ENCODE results near the gene CNTNAP2.

The CNTNAP2 gene

GRCh38 chr7:147022056-147022455 is 905.5 kb downstream of the CNTNAP2 start:
- no peak for DNase-seq (ENCODE audit: low read depth)

GRCh38 chr7:147023440-147023839 is 906.8 kb downstream of the CNTNAP2 start:
- no peak for DNase-seq (ENCODE audit: low read depth)

DNA sequence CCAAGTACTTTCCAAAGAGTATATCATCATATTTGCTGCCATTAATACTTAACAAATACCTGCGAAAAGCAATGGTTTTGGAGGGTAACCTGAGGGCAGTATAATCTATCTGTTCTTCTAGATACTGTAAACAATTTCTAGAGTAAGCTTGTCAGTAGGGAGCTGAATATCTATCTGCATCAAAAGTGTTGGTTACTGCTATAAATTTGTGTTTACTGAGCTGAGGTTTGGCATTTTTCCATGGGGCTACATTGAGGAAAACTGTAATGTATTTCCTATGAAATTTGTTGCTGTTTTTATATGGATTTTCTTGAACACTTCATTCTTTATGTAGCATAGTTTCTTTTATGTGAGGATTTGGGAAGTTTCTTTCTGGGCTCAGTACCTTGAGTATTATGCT is 913.4 kb downstream of the CNTNAP2 start:
- no peak for DNase-seq (ENCODE audit: low read depth)

- no peak for DNase-seq (ENCODE audit: low read depth)
These were observed 917.0 kb downstream of the CNTNAP2 start for GRCh38 chr7:147033641-147034040.

GRCh38 chr7:147041438-147041837 is 924.8 kb downstream of the CNTNAP2 start:
- DNase-seq (ENCODE audit: low read depth): no peak

DNA sequence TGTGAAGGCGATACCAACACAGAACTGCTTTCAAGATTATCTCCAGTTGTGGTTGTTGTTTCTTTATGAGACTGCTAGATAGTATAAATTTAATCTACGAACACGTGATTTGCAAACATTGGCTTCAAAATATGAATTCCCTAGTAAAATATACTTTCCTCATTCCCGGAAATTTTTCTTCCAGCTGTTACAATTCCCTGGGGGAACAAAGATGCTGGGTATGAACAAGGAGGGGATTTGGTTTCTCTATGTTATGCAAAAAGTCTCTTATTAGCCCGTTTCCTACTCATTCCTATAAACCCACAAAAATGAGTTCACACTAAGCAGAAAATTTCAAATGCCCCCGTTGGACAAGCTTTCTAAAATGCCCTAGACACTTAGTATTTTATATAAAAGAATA is 928.3 kb downstream of the CNTNAP2 start:
- DNase-seq (ENCODE audit: low read depth): no peak

GRCh38 chr7:147047696-147048095 is 931.1 kb downstream of the CNTNAP2 start:
- no peak for DNase-seq (ENCODE audit: low read depth)

- DNase-seq (ENCODE audit: low read depth): no peak
These were observed 932.3 kb downstream of the CNTNAP2 start for GRCh38 chr7:147048864-147049263.

- no peak for DNase-seq (ENCODE audit: low read depth)
These were observed 936.2 kb downstream of the CNTNAP2 start for GRCh38 chr7:147052818-147053217.

DNA sequence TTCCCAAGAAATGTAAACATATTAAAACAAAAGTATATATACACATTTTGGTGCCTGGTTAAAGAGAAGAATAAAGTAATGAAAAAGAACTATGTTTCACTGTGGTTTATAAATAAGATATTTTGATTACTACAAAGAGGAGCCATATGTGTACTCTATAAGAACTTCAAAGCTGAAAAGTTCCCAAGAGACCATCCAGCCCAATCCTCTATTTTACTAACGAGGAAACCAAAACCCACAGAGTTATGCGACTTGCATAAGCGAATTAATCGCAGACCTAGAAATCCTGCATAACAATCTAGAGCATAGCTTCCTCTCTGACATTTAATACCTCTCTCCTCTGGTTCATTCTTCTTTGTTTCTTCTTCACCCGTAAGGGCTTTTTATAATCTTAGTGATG is 937.1 kb downstream of the CNTNAP2 start:
- no peak for DNase-seq (ENCODE audit: low read depth)

GRCh38 chr7:147060070-147060469 is 943.5 kb downstream of the CNTNAP2 start:
- no peak for DNase-seq (ENCODE audit: low read depth)

DNA sequence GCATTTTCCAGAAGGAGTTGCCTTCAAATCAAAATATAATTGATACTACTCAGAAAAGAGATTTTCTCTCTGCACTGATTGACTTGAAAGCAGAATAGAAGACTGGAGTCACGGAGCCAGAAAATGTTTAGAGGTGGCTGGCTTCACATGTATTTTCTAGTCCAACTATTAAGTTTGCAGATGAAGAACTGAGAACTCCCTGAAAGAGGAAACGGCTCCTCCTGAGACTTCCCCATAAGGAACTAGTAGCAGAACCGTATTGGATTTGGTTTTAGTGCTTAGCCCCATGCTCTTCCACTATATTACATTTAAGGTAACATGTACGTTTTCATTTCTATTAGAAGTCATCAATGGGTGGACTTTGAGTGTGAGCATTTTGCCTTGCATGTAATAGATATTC is 946.3 kb downstream of the CNTNAP2 start:
- no peak for DNase-seq (ENCODE audit: low read depth)

- DNase-seq (ENCODE audit: low read depth): no peak
These were observed 952.2 kb downstream of the CNTNAP2 start for GRCh38 chr7:147068842-147069241.

DNA sequence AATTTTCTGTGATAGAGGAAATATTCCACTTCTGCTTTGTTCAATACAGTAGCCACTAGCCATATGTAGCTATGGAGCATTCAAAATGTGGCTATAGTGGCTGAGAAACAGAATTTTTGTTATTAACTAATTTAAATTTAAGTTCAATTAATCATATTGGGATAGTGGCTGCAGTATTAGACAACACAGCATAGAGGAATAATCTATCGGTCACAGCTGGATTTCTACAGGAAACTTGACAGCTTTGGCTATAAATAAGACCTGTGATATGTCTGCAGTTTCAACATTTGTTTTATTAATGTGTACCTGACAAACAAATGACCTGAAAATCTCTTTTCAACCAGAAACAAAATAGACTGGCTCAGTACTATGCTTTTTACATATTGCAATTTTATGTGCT is 953.2 kb downstream of the CNTNAP2 start:
- no peak for DNase-seq (ENCODE audit: low read depth)

DNA sequence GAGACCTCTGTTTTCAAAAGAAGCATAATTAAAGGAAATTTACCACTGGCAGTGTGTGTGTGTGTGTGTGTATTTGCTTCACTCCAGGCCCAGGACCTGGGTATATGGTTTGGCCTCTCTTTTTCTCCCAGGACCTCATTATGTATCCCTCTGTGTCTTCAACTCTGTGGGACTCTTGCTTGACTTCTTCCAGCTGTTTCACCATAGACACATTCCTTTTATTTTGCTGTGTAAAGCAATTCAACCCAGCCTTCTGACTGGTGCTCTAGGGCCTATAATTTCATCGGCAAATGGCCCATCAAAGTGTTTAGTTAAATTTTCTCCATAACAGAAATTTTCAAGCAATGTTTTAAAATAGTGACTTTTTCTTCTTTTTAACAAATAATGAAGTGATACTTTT is 954.3 kb downstream of the CNTNAP2 start:
- no peak for DNase-seq (ENCODE audit: low read depth)

GRCh38 chr7:147071536-147071935 is 954.9 kb downstream of the CNTNAP2 start:
- DNase-seq (ENCODE audit: low read depth): no peak

DNA sequence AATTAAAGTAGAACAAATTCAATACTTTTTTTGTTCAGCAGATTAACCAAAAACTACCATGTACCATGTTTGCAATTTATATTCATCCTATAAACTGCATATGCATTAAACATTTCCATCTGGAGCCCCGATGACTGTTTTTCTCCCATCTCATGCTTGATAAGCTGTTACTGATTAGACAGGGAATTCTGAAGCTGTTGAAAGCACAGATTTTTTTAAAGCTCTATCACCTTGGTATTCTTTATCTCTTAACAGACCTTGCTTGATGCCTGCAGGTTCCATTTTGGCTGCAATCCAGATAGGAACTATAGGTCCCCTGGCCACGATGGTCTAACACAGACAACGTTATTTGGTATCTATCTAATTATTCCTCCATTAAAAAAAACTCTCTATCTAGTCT is 961.7 kb downstream of the CNTNAP2 start:
- DNase-seq (ENCODE audit: low read depth): no peak

DNA sequence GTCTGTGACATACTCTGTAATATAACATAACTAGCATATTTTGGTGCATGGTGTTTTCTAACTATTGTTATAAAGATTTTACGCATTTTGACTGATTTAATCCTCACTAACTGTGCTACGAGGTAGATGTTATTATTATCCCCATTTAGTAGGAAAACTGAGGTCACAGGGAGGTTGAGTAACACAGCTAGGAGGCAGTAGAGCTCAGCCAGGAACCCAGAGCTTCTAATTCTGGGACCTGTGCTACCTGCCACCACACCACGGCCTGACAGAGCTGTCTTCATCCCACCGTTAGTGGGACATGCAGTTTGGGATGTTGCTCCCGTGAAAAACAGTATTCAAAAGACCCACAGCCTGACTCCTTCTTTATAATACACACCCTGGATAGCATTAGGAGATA is 962.5 kb downstream of the CNTNAP2 start:
- DNase-seq (ENCODE audit: low read depth): no peak

DNA sequence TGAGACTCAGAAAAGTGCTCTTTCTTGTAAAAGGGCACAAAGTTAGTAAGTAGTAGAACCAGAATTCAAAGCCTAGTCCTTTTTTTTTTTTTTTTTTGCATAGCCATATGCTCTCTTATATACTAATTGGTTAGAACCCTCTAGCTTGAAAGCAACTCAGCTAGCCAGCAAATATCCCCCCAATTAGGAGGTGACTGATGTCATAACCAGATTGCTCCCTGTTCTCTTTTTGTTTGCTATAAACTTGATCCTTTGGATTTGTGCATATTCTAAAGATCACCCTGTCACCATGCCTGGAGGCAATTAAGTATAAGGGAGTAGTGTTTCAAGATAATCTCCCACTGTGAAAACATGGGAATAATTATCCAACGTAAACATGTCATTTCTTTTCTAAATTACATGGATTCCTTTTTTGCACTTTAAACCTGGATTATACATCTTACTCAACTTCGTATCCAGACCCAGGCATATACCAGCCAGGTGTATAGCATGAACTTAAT is 963.4 kb downstream of the CNTNAP2 start:
- DNase-seq (ENCODE audit: low read depth): no peak

DNA sequence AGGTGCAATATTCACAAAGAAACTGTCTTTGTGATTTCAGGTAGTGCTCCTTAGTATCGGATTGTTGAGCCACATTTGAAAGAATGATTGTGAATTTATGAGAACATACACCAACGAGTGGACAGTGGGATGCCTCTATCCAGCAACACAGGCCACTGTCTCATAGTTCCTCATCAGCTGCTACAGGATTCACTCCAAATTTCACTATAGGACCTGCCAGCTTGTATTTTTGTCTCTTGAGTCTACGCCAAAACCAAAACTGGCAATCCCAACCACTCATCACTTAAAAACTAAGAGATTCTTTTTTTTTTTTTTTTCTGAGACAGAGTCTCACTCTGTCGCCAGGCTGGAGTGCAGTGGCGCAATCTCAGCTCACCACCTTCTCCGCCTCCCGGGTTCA is 964.5 kb downstream of the CNTNAP2 start:
- no peak for DNase-seq (ENCODE audit: low read depth)

DNA sequence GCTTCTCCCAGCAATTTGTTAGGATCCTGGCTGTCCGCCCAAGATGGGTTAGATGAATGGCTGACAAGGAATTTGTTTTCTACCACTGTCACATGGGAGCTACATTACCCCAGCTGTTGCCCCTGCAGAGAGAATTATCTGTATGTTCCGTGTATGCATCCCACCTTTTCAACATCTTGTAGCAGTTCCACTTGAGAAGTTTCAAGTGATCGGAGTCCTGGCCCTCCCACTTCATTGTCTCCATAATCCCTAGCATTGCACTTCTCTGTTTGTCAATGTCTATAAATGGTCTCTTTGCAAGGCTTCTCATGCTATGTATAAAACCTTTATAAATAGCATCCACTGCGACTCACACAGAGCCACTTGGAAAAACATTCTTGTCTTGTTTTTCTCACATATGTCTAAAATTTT is 972.5 kb downstream of the CNTNAP2 start:
- DNase-seq (ENCODE audit: low read depth): no peak

- DNase-seq (ENCODE audit: low read depth): no peak
These were observed 973.0 kb downstream of the CNTNAP2 start for GRCh38 chr7:147089608-147090007.

DNA sequence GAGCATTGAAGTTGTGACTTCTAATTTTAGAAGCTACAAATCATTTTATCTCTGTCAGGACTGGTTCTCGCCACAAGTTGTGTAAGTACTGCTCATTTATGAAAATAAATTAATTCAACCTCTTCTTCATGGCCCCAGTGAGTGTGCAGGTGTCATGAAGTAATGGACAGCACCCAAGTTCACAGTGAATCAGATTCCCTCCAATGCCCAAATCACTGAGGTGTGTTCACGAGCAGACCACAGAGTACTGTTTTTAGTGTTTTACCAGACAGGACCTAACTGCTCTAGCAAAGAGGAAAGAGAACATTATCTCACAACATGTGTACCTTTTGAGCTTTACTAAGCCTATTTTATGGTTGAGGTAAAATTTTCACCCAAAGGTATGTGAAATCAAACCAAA is 980.0 kb downstream of the CNTNAP2 start:
- no peak for DNase-seq (ENCODE audit: low read depth)

DNA sequence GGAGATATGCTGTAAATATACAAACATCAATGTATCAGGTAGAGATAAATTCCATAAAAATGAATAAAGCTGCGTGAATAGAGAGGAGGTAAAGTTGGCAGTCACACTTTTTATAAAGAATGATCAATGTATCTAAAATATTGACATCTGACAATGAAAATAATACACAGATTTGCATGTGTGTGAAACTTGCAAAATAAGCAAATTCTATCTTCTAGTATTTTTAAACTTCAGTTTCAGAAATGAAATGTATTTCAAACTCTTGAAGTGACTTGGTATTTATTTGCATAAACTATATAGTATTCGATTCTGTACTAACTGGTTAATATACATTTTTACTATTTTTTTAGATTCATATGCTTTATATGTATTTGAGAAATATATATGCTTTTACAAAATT is 986.6 kb downstream of the CNTNAP2 start:
- no peak for DNase-seq (ENCODE audit: low read depth)

- DNase-seq (ENCODE audit: low read depth): no peak
These were observed 990.1 kb downstream of the CNTNAP2 start for GRCh38 chr7:147106746-147107145.

All from activated T-helper 9 cell treated with anti-CD3 and anti-CD28 coated beads, Interleukin-2, amount 50 U/mL, for 16 hours (primary cell).